Camera-type eye (tissue), 1 donor: ENCODE data around the gene MBOAT1. TPM values are rescaled to one million over a fixed set of nuclear protein-coding genes. Genes with fewer than 3 reads are reported as not detected.

Experiments used
- total RNA-seq: library from RNA; depleted of rRNA; stranded (reverse); fragments of >200 nt; gene quantifications from one replicate; pipeline ENCODE4 v1.2.3, GENCODE V29; 2014

Gene MBOAT1
- 16.5 TPM for total RNA-seq

GRCh38 chr6:20212392-20213111, at the start of gene MBOAT1:
TSS of gene MBOAT1 (minus strand) at chr6:20212469. CDS start at chr6:20212234, 235 bp downstream.

Other genes with a start within 250 kb of the MBOAT1 start
- 5.8 TPM for gene E2F3, start 189.4 kb upstream of the MBOAT1 start, total RNA-seq